ENCODE measurements around the gene HPS6.

Gene HPS6

GRCh38 chr10:102065561-102066398 is 631 bp downstream of the HPS6 start:
- peak; percentile 43 for ATAC-seq
- TF ChIP-seq OSR1 (CRISPR knock-in tag; IDR thresholded peaks at IDR 0.05) (no peak), ZFP30 (CRISPR knock-in tag; IDR thresholded peaks at IDR 0.05) (no peak)

- TF ChIP-seq GLIS3 (CRISPR knock-in tag; IDR thresholded peaks at IDR 0.05) (no peak), SNAI2 (CRISPR knock-in tag; IDR thresholded peaks at IDR 0.05) (no peak), ISL1 (CRISPR knock-in tag; IDR thresholded peaks at IDR 0.05) (no peak), PPARA (CRISPR knock-in tag; IDR thresholded peaks at IDR 0.05; ENCODE audit: borderline replicate concordance) (no peak), ZFP30 (CRISPR knock-in tag; IDR thresholded peaks at IDR 0.05) (no peak), TOX (CRISPR knock-in tag; IDR thresholded peaks at IDR 0.05; ENCODE audit: borderline replicate concordance) (no peak), OSR1 (CRISPR knock-in tag; IDR thresholded peaks at IDR 0.05) (no peak), ZC3H10 (CRISPR knock-in tag; IDR thresholded peaks at IDR 0.05) (no peak), TSHZ2 (CRISPR knock-in tag; IDR thresholded peaks at IDR 0.05) (no peak), ESRRG (CRISPR knock-in tag; IDR thresholded peaks at IDR 0.05) (no peak)
- TF ChIP-seq, protein P1, sequence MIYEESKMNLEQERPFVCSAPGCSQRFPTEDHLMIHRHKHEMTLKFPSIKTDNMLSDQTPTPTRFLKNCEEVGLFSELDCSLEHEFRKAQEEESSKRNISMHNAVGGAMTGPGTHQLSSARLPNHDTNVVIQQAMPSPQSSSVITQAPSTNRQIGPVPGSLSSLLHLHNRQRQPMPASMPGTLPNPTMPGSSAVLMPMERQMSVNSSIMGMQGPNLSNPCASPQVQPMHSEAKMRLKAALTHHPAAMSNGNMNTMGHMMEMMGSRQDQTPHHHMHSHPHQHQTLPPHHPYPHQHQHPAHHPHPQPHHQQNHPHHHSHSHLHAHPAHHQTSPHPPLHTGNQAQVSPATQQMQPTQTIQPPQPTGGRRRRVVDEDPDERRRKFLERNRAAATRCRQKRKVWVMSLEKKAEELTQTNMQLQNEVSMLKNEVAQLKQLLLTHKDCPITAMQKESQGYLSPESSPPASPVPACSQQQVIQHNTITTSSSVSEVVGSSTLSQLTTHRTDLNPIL (CRISPR knock-in tag; IDR thresholded peaks at IDR 0.05; ENCODE audit: low read depth): no peak
- TF ChIP-seq, protein P2, sequence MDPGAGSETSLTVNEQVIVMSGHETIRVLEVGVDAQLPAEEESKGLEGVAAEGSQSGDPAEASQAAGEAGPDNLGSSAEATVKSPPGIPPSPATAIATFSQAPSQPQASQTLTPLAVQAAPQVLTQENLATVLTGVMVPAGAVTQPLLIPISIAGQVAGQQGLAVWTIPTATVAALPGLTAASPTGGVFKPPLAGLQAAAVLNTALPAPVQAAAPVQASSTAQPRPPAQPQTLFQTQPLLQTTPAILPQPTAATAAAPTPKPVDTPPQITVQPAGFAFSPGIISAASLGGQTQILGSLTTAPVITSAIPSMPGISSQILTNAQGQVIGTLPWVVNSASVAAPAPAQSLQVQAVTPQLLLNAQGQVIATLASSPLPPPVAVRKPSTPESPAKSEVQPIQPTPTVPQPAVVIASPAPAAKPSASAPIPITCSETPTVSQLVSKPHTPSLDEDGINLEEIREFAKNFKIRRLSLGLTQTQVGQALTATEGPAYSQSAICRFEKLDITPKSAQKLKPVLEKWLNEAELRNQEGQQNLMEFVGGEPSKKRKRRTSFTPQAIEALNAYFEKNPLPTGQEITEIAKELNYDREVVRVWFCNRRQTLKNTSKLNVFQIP (CRISPR knock-in tag; IDR thresholded peaks at IDR 0.05; ENCODE audit: borderline replicate concordance, low read depth): no peak
- no peak for ATAC-seq
Measured at GRCh38 chr10:102066399-102067088, 1.4 kb downstream of the HPS6 start.

- TF ChIP-seq ZFP30 (CRISPR knock-in tag; IDR thresholded peaks at IDR 0.05) (no peak), CSRNP3 (CRISPR knock-in tag; IDR thresholded peaks at IDR 0.05) (no peak), ZFP3 (CRISPR knock-in tag; IDR thresholded peaks at IDR 0.05) (no peak), ESRRG (CRISPR knock-in tag; IDR thresholded peaks at IDR 0.05) (no peak), ZNF565 (CRISPR knock-in tag; conservative IDR thresholded peaks at IDR 0.05; ENCODE audit: low read depth) (no peak), RARB (CRISPR knock-in tag; IDR thresholded peaks at IDR 0.05) (no peak), ZC3H10 (CRISPR knock-in tag; IDR thresholded peaks at IDR 0.05) (no peak), OSR1 (CRISPR knock-in tag; IDR thresholded peaks at IDR 0.05) (no peak), CSDC2 (CRISPR knock-in tag; IDR thresholded peaks at IDR 0.05) (no peak)
- TF ChIP-seq, protein P1 (CRISPR knock-in tag; IDR thresholded peaks at IDR 0.05; ENCODE audit: low read depth): no peak
- ATAC-seq: no peak
Measured at GRCh38 chr10:102067091-102067916, 2.2 kb downstream of the HPS6 start.

All from SK-N-SH treated with all-trans-retinoic acid at 6 μM for 48 hours (cell line).